ENCODE results near the gene SMG9.

DNA sequence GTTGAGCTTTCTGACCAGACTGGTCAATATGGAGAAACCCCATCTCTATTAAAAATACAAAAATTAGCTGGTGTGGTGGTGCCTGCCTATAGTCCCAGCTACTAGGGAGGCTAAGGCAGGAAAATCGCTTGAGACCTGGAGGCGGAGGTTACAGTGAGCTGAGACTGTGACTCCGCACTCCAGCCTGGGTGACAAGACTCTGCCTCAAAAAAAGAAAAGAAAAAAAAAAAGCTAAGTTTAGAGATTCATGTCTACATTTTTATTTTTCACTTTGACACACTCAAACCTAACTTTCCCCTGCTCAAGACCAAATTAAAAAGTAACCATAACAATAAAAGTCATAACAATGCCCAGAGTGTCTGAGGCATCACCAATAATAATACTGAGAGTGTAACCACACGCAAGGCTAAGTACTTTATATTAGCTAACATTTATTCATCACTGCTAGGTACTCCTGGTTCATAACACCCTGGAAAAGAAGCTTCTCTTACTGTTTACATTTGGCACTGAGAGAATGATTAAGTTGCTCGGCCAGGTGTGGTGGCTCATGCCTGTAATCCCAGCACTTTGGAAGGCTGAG, 33.2 kb downstream of the SMG9 start:
- TF ChIP-seq, protein P1, sequence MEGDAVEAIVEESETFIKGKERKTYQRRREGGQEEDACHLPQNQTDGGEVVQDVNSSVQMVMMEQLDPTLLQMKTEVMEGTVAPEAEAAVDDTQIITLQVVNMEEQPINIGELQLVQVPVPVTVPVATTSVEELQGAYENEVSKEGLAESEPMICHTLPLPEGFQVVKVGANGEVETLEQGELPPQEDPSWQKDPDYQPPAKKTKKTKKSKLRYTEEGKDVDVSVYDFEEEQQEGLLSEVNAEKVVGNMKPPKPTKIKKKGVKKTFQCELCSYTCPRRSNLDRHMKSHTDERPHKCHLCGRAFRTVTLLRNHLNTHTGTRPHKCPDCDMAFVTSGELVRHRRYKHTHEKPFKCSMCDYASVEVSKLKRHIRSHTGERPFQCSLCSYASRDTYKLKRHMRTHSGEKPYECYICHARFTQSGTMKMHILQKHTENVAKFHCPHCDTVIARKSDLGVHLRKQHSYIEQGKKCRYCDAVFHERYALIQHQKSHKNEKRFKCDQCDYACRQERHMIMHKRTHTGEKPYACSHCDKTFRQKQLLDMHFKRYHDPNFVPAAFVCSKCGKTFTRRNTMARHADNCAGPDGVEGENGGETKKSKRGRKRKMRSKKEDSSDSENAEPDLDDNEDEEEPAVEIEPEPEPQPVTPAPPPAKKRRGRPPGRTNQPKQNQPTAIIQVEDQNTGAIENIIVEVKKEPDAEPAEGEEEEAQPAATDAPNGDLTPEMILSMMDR (IDR thresholded peaks at IDR 0.05), result no peak
- TF ChIP-seq POLR2AphosphoS5 (IDR thresholded peaks at IDR 0.05) (no peak), POLR2A (IDR thresholded peaks at IDR 0.05) (no peak)

Measured in breast epithelium (tissue), 3 donors.